ENCODE data around the gene WBP11.

WBP11 gene

DNA sequence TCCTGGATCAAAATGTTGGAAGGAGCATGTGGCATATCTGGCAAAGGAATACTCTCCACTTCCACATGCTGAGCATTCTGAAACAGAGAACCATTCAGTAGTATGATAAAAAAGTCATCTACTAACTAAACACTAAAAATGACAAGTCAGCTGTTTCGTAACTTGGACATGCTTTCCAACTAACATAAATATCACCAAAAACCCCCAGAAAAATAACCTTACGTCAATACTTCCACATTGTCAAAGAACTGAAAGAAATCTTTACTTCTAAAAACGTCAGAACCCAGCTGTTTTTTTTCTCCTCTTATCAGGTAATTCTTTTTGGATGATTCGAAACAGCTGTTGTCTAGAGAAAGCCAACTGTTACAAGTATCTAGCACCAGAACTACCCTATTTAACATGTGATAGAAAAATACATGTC is 8.2 kb downstream of the WBP11 start:
- H3K27ac ChIP-seq (ENCODE audit: insufficient read depth, low read depth, low read length, poor library complexity, severe bottlenecking) = no peak overlapping the region
- H3K36me3 ChIP-seq (ENCODE audit: control insufficient read depth, insufficient read depth, low read length) = peaks cover 52% of the 10 kb centered on the region

DNA sequence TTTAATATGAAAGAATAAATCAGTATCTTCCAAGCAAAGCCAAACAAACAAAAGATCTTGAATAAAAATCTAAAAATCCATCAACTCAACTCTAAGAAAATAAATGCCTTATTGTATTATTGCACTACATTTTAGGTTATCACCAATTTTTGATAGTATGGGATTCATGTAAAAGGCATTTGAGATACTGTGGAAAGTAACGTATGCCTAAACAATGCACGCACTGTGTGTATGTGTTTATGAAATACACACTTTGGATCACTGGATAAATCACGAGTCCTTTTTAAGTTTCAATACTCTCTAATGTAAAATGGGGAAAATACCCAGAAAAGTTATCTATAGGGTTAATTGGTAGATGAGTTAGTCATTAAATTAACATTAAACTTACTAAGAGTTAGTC is 17.7 kb downstream of the WBP11 start:
- Histone ChIP-seq H3K27me3 (ENCODE audit: control insufficient read depth, insufficient read depth, low read length, poor library complexity, severe bottlenecking) (no peaks in the 10 kb centered on the region), H3K9me3 (ENCODE audit: control insufficient read depth, low read length) (no peaks in the 10 kb centered on the region), H3K36me3 (ENCODE audit: control insufficient read depth, insufficient read depth, low read length) (peaks cover 43% of the 10 kb centered on the region), H3K27ac (ENCODE audit: insufficient read depth, low read depth, low read length, poor library complexity, severe bottlenecking) (no peak overlapping the region), H3K4me3 (ENCODE audit: insufficient read depth, low read depth, low read length) (no peak overlapping the region), H3K4me1 (ENCODE audit: control insufficient read depth, insufficient read depth, low read length) (no peaks in the 10 kb centered on the region)
- 97 to 98% methylated on average over 3 of the region's 3 CpGs for WGBS, 2 experiments

More for the DNA sequence above, 8.2 kb downstream of the WBP11 start:
- H3K9me3 ChIP-seq (ENCODE audit: control insufficient read depth, low read length) = no peaks in the 10 kb centered on the region
- H3K27me3 ChIP-seq (ENCODE audit: control insufficient read depth, insufficient read depth, low read length, poor library complexity, severe bottlenecking) = no peaks in the 10 kb centered on the region
- no peak overlapping the region for H3K4me3 ChIP-seq (ENCODE audit: insufficient read depth, low read depth, low read length)
- H3K4me1 ChIP-seq (ENCODE audit: control insufficient read depth, insufficient read depth, low read length) = no peaks in the 10 kb centered on the region
- 93 to 97% methylated on average over 4 of the region's 4 CpGs for WGBS, 2 experiments

DNA sequence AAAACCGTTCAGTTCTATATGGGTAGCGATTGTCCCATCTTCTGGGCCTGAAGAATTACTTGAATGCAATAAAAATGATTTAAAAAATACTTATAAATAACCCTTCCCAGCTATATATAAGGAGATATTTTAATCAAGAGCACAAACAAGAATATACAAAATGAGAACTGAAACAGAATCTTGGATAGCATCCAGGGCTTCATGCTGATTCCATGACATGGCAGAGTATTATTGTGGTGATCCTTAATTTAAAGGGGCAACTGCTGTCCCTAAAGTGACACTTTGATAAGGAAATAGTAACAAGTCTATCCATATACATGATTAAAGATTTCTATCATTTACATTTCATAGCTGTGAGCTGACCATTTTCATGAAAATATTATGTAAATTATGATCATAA is 18.8 kb downstream of the WBP11 start:
- Histone ChIP-seq H3K9me3 (ENCODE audit: control insufficient read depth, low read length) (no peaks in the 10 kb centered on the region), H3K36me3 (ENCODE audit: control insufficient read depth, insufficient read depth, low read length) (peaks cover 33% of the 10 kb centered on the region), H3K27me3 (ENCODE audit: control insufficient read depth, insufficient read depth, low read length, poor library complexity, severe bottlenecking) (no peaks in the 10 kb centered on the region), H3K4me1 (ENCODE audit: control insufficient read depth, insufficient read depth, low read length) (no peaks in the 10 kb centered on the region), H3K27ac (ENCODE audit: insufficient read depth, low read depth, low read length, poor library complexity, severe bottlenecking) (no peak overlapping the region), H3K4me3 (ENCODE audit: insufficient read depth, low read depth, low read length) (no peak overlapping the region)
- 91 to 100% methylated on average over 1 of the region's 2 CpGs for whole genome bisulfite sequencing, 2 experiments

- Histone ChIP-seq H3K9me3 (ENCODE audit: control insufficient read depth, low read length) (no peaks in the 10 kb centered on the region), H3K27ac (ENCODE audit: insufficient read depth, low read depth, low read length, poor library complexity, severe bottlenecking) (no peak overlapping the region), H3K4me1 (ENCODE audit: control insufficient read depth, insufficient read depth, low read length) (peaks cover 3% of the 10 kb centered on the region), H3K4me3 (ENCODE audit: insufficient read depth, low read depth, low read length) (no peak overlapping the region), H3K27me3 (ENCODE audit: control insufficient read depth, insufficient read depth, low read length, poor library complexity, severe bottlenecking) (no peaks in the 10 kb centered on the region), H3K36me3 (ENCODE audit: control insufficient read depth, insufficient read depth, low read length) (peaks cover 16% of the 10 kb centered on the region)
These were observed 20.5 kb downstream of the WBP11 start for GRCh38 chr12:14782756-14783155.

DNA sequence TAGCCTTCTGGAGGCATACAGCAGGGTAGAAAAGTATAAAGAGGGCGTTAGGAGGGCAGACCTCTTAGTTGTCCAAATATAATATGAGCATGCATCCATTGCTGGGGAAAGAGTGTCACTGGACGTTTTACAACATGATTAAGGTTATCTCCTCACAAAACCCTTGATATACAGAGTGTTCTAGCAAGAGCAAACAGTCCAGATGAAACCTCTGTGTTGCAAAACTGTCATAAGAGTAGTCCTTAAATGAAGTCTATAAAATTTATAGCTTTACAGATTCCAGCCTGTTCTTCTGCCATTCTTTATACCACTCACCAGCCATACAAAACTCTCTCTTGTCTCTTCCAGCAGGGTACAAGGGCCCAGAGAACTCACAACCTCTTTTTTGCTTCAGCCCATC is 21.7 kb downstream of the WBP11 start:
- H3K27me3 ChIP-seq (ENCODE audit: control insufficient read depth, insufficient read depth, low read length, poor library complexity, severe bottlenecking) = no peaks in the 10 kb centered on the region
- H3K27ac ChIP-seq (ENCODE audit: insufficient read depth, low read depth, low read length, poor library complexity, severe bottlenecking) = no peak overlapping the region
- H3K4me1 ChIP-seq (ENCODE audit: control insufficient read depth, insufficient read depth, low read length) = peaks cover 10% of the 10 kb centered on the region
- H3K4me3 ChIP-seq (ENCODE audit: insufficient read depth, low read depth, low read length) = no peak overlapping the region
- WGBS, 2 experiments = 70 to 78% methylated on average over 2 of the region's 2 CpGs
- peaks cover 4% of the 10 kb centered on the region for H3K36me3 ChIP-seq (ENCODE audit: control insufficient read depth, insufficient read depth, low read length)
- no peaks in the 10 kb centered on the region for H3K9me3 ChIP-seq (ENCODE audit: control insufficient read depth, low read length)

GRCh38 chr12:14780859-14781258 is 22.4 kb downstream of the WBP11 start:
- peaks cover 11% of the 10 kb centered on the region for H3K4me1 ChIP-seq (ENCODE audit: control insufficient read depth, insufficient read depth, low read length)
- H3K36me3 ChIP-seq (ENCODE audit: control insufficient read depth, insufficient read depth, low read length) = peaks cover 4% of the 10 kb centered on the region
- H3K9me3 ChIP-seq (ENCODE audit: control insufficient read depth, low read length) = no peaks in the 10 kb centered on the region
- 94 to 98% methylated on average over 3 of the region's 3 CpGs for WGBS, 2 experiments
- no peak overlapping the region for H3K4me3 ChIP-seq (ENCODE audit: insufficient read depth, low read depth, low read length)
- H3K27ac ChIP-seq (ENCODE audit: insufficient read depth, low read depth, low read length, poor library complexity, severe bottlenecking) = no peak overlapping the region
- H3K27me3 ChIP-seq (ENCODE audit: control insufficient read depth, insufficient read depth, low read length, poor library complexity, severe bottlenecking) = peaks cover 2% of the 10 kb centered on the region

- H3K27me3 ChIP-seq (ENCODE audit: control insufficient read depth, insufficient read depth, low read length, poor library complexity, severe bottlenecking) = peaks cover 12% of the 10 kb centered on the region
- no peak overlapping the region for H3K27ac ChIP-seq (ENCODE audit: insufficient read depth, low read depth, low read length, poor library complexity, severe bottlenecking)
These were observed 23.4 kb downstream of the WBP11 start for GRCh38 chr12:14779834-14780233.

GRCh38 chr12:14777271-14777670 is 26.0 kb downstream of the WBP11 start:
- H3K36me3 ChIP-seq (ENCODE audit: control insufficient read depth, insufficient read depth, low read length) = no peaks in the 10 kb centered on the region
- peaks cover 11% of the 10 kb centered on the region for H3K4me1 ChIP-seq (ENCODE audit: control insufficient read depth, insufficient read depth, low read length)
- WGBS, 2 experiments = 38 to 47% methylated on average over 3 of the region's 3 CpGs
- no peak overlapping the region for H3K4me3 ChIP-seq (ENCODE audit: insufficient read depth, low read depth, low read length)
- H3K27me3 ChIP-seq (ENCODE audit: control insufficient read depth, insufficient read depth, low read length, poor library complexity, severe bottlenecking) = peaks cover 32% of the 10 kb centered on the region
- no peaks in the 10 kb centered on the region for H3K9me3 ChIP-seq (ENCODE audit: control insufficient read depth, low read length)
- H3K27ac ChIP-seq (ENCODE audit: insufficient read depth, low read depth, low read length, poor library complexity, severe bottlenecking) = peak overlapping the region; percentile 26

More at GRCh38 chr12:14779834-14780233, 23.4 kb downstream of the WBP11 start:
- Histone ChIP-seq H3K4me3 (ENCODE audit: insufficient read depth, low read depth, low read length) (no peak overlapping the region), H3K9me3 (ENCODE audit: control insufficient read depth, low read length) (no peaks in the 10 kb centered on the region), H3K4me1 (ENCODE audit: control insufficient read depth, insufficient read depth, low read length) (peaks cover 11% of the 10 kb centered on the region), H3K36me3 (ENCODE audit: control insufficient read depth, insufficient read depth, low read length) (no peaks in the 10 kb centered on the region)
- 89% methylated on average over 2 of the region's 2 CpGs for WGBS, 2 experiments

GRCh38 chr12:14776236-14776961 is 26.9 kb downstream of the WBP11 start:
- no peak overlapping the region for H3K27ac ChIP-seq (ENCODE audit: insufficient read depth, low read depth, low read length, poor library complexity, severe bottlenecking)
- H3K9me3 ChIP-seq (ENCODE audit: control insufficient read depth, low read length) = no peaks in the 10 kb centered on the region
- H3K27me3 ChIP-seq (ENCODE audit: control insufficient read depth, insufficient read depth, low read length, poor library complexity, severe bottlenecking) = peaks cover 32% of the 10 kb centered on the region
- peaks cover 14% of the 10 kb centered on the region for H3K4me1 ChIP-seq (ENCODE audit: control insufficient read depth, insufficient read depth, low read length)
- 94 to 96% methylated on average over 5 of the region's 5 CpGs for WGBS, 2 experiments
- H3K36me3 ChIP-seq (ENCODE audit: control insufficient read depth, insufficient read depth, low read length) = no peaks in the 10 kb centered on the region
- no peak overlapping the region for H3K4me3 ChIP-seq (ENCODE audit: insufficient read depth, low read depth, low read length)

DNA sequence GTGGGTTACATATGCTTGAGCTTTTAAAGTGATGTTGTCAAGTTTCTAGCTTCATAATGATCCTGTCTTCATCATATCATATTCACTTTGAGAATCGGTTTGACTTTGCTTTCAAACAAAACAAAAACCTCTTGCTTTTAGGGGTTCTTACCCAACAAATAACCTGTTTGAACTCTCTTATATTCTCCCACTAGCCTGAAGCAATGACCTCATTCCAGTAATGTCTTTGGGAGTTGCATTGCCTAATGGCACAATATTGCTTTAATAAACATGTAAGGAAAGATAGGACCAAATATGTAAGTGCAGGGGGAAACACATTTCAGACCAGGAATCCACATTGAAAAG is 27.7 kb downstream of the WBP11 start:
- H3K36me3 ChIP-seq (ENCODE audit: control insufficient read depth, insufficient read depth, low read length) = no peaks in the 10 kb centered on the region
- peak overlapping the region; percentile 67 for H3K4me3 ChIP-seq (ENCODE audit: insufficient read depth, low read depth, low read length)
- peaks cover 32% of the 10 kb centered on the region for H3K27me3 ChIP-seq (ENCODE audit: control insufficient read depth, insufficient read depth, low read length, poor library complexity, severe bottlenecking)
- H3K9me3 ChIP-seq (ENCODE audit: control insufficient read depth, low read length) = no peaks in the 10 kb centered on the region
- no peak overlapping the region for H3K27ac ChIP-seq (ENCODE audit: insufficient read depth, low read depth, low read length, poor library complexity, severe bottlenecking)
- WGBS, 2 experiments = 88 to 89% methylated on average over 1 of the region's 1 CpG
- peaks cover 14% of the 10 kb centered on the region for H3K4me1 ChIP-seq (ENCODE audit: control insufficient read depth, insufficient read depth, low read length)

All from ectodermal cell (in vitro differentiated cells).